Measurements from ENCODE around the gene TTC6.
A peak's percentile ranks its signal among the peaks of the same experiment; 100 is the strongest.

The TTC6 gene

DNA sequence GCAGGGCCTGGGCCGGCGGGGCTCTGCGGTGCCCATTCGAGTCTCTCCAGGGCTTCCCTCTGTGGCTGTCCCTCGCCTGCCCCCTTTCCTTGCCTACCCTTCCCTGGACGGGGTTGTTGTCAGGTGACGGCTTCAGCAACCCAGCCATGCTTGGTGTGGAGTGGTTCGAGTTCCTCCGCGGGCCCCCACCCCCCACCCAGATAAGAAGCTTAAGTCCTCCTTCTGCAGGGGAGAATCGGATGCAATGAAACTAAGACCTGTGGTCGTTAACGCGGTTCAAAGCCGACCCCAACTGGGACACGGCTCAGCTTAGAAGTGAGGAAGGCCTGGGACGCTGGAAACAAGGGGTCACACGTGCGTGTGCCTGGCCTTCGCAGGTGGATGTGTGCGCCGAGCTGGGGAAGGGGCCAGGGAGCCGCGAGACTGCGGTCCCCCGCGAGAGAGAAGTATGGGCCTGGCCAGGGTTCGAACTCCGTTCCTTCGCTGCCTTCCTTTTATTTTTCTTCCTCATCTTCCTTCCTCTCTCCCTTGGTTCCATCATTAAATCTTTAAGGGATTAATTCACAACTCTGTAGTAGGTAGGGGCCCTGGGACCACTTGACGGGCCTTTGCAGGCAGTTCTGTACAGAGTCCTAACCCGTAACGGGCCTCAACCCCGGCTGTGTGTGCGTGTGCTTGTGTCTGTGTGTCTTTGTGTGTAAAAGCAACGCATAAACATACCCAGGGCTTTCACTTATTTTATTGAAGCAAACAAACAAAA, 3.5 kb downstream of the TTC6 start:
- no peaks in the 10 kb centered on the region for H3K9me3 ChIP-seq (ENCODE audit: severe bottlenecking)
- peak; percentile 39 for DNase-seq
- peaks cover 91% of the 10 kb centered on the region for H3K27me3 ChIP-seq (ENCODE audit: insufficient read depth, low read depth, severe bottlenecking)
- H3K4me3 ChIP-seq (ENCODE audit: low read depth, low read length), result peak overlapping the region; percentile 44
- H3K36me3 ChIP-seq, result no peaks in the 10 kb centered on the region
- no peak for TF ChIP-seq CTCF (IDR thresholded peaks at IDR 0.05; ENCODE audit: low read depth, low read length)
- peak overlapping the region; percentile 50 for H3K27ac ChIP-seq

DNA sequence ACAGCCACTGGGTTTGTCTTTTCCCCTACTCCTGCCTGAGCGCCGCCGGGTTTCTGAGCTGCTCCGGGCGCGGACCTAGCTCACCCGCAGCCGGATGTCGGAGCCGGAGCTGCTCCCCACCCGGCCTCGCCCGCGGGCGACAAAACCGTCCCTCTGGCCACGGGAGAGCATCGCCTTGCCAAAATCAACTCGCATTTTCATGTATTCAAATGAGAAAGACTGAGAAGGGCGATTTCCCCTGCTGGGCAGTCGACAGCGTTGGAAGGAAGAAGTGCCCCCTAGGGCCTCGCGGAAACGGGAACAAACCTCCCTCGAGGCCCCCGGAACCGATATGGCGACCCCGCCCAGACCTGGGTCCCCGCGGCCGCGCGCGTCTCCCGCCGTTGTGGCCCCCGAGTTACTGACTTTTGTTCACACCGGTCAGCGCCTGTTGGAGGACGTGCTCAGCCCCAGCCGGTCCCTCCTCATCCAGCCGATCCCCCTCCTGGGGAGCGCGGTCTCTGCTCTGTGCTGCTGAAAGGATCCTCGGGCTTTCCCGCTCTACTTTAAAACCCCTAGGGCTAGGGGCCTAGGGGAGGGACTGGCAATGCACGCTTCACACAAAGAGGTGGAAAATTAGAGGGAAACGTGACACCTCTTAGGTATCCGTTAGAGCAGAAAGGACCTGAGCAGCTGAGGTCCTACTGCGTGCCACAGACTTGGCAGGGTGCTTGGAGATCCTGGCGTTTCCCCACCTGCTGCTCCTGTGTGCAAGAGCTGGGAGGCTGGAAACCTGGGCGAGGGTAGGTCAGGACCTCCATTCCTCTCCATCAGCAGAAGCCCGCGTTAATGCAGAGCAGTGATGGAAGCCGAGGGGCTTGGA, 4.3 kb downstream of the TTC6 start:
- peak overlapping the region; percentile 44 for H3K4me3 ChIP-seq (ENCODE audit: low read depth, low read length)
- H3K27ac ChIP-seq, result peak overlapping the region; percentile 50
- peaks cover 91% of the 10 kb centered on the region for H3K27me3 ChIP-seq (ENCODE audit: insufficient read depth, low read depth, severe bottlenecking)
- H3K9me3 ChIP-seq (ENCODE audit: severe bottlenecking), result no peaks in the 10 kb centered on the region
- DNase-seq, result peak; percentile 19
- TF ChIP-seq CTCF (IDR thresholded peaks at IDR 0.05; ENCODE audit: low read depth, low read length), result no peak
- no peaks in the 10 kb centered on the region for H3K36me3 ChIP-seq

GRCh38 chr14:37600880-37601741, 5.7 kb downstream of the TTC6 start:
- DNase-seq, result no peak
- no peaks in the 10 kb centered on the region for H3K9me3 ChIP-seq (ENCODE audit: severe bottlenecking)
- no peak for TF ChIP-seq CTCF (IDR thresholded peaks at IDR 0.05; ENCODE audit: low read depth, low read length)
- peaks cover 90% of the 10 kb centered on the region for H3K27me3 ChIP-seq (ENCODE audit: insufficient read depth, low read depth, severe bottlenecking)
- no peaks in the 10 kb centered on the region for H3K36me3 ChIP-seq
- H3K27ac ChIP-seq, result no peak overlapping the region
- H3K4me3 ChIP-seq (ENCODE audit: low read depth, low read length), result no peak overlapping the region

GRCh38 chr14:37601865-37602264, 6.4 kb downstream of the TTC6 start:
- no peak for TF ChIP-seq CTCF (IDR thresholded peaks at IDR 0.05; ENCODE audit: low read depth, low read length)
- Histone ChIP-seq H3K36me3 (no peaks in the 10 kb centered on the region), H3K9me3 (ENCODE audit: severe bottlenecking) (no peaks in the 10 kb centered on the region), H3K27ac (no peak overlapping the region), H3K4me3 (ENCODE audit: low read depth, low read length) (no peak overlapping the region), H3K27me3 (ENCODE audit: insufficient read depth, low read depth, severe bottlenecking) (peaks cover 84% of the 10 kb centered on the region)
- no peak for DNase-seq

DNA sequence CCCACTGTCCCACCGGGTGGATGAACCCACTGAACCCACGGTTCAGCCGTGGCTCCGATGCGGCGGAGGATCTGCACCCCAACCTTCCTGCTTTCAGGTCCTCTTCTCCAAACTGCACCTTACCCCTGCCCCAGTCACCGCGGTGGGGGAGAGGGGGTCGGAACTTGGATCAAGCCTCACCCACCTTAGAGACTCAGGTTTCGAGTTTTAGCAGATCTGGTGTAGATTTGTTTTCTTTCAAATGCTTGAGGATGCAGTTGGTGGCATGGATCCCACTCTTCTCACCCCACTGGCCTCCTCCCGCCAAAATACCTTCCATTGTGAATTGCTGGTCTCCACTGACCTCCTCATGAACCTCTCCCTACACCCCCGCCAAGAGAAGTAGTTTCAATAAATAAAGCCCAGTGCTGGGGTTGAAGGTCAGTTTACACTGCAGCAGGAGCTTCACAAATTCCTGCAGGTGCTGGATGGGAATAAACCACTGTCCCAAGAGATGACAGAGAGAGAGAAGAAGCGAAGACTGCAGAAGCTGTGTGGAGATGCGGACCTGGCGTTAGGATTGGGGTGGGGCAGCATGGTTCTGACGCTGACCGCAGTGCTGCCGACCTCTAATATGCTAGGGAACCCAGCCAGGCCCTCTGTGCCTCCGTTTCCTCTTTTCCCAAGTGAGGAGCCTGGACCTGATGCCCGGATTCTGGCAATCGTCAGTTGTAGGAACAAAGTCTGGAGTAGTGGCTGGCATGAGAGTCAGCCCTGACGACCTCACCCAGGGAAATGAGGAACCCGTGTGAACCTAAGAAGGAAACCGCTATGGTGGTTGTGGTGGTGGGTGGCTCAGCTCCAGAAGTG, 7.4 kb downstream of the TTC6 start:
- no peaks in the 10 kb centered on the region for H3K9me3 ChIP-seq (ENCODE audit: severe bottlenecking)
- H3K4me3 ChIP-seq (ENCODE audit: low read depth, low read length), result no peak overlapping the region
- H3K27ac ChIP-seq, result no peak overlapping the region
- DNase-seq, result no peak
- no peak for TF ChIP-seq CTCF (IDR thresholded peaks at IDR 0.05; ENCODE audit: low read depth, low read length)
- H3K36me3 ChIP-seq, result no peaks in the 10 kb centered on the region
- H3K27me3 ChIP-seq (ENCODE audit: insufficient read depth, low read depth, severe bottlenecking), result peaks cover 75% of the 10 kb centered on the region
